ENCODE results near the gene NFATC3. TPM values are rescaled to one million over a fixed set of nuclear protein-coding genes. Genes with fewer than 3 reads are reported as not detected.

The NFATC3 gene
- total RNA-seq, 2 donors from 2014 or later = 64.2 to 90.1 TPM

- no peak for ATAC-seq
- H3K27ac Mint-ChIP-seq = no peak overlapping the region
Observed at GRCh38 chr16:68235108-68235886, 150.1 kb downstream of the NFATC3 start.

DNA sequence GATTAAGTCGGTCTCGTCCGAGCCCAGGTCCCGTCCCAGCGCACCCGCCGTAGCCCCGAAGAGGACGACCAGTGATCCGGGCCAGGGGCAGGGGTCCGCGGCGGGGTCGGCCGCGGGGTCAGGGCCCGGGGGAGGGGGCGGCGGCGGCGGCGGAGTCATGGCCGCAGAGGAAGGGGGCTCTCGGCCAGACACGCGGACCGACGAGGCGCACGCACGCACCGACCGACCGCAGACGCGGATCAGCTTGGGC lies 150.6 kb downstream of the NFATC3 start, which contains the start of gene ESRP2:
ESRP2 (minus strand) TSS at position 241 of the 250 bp plus-strand sequence; CDS start at position 159, 82 bp downstream.
- peak within 1 kb of the TSS; percentile 30 to 79 for H3K27ac Mint-ChIP-seq
- no peak for DNase-seq (ENCODE audit: low spot score in 2 of 2)
- H3K9me3 Mint-ChIP-seq = no peaks in the 10 kb centered on the region
- ATAC-seq = no peak
- H3K36me3 Mint-ChIP-seq = no peaks in the 10 kb centered on the region

More at GRCh38 chr16:68235108-68235886, 150.1 kb downstream of the NFATC3 start:
- no peak for DNase-seq (ENCODE audit: low spot score in 2 of 2)
- no peaks in the 10 kb centered on the region for H3K9me3 Mint-ChIP-seq
- no peaks in the 10 kb centered on the region for H3K36me3 Mint-ChIP-seq

GRCh38 chr16:68236137-68236825 lies 151.1 kb downstream of the NFATC3 start:
- Mint-ChIP-seq H3K27ac (peak overlapping the region; percentile 30 to 79), H3K36me3 (no peaks in the 10 kb centered on the region), H3K9me3 (no peaks in the 10 kb centered on the region)
- no peak for DNase-seq (ENCODE audit: low spot score in 2 of 2)
- ATAC-seq = peak in 1 of 2 donors; percentile 3

GRCh38 chr16:68236826-68237242 lies 151.7 kb downstream of the NFATC3 start:
- ATAC-seq (peak in 1 of 2 donors; percentile 1), DNase-seq (ENCODE audit: low spot score in 2 of 2) (no peak)
- peak overlapping the region in 1 of 2 donors; percentile 79 for H3K27ac Mint-ChIP-seq
- H3K36me3 Mint-ChIP-seq = no peaks in the 10 kb centered on the region
- no peaks in the 10 kb centered on the region for H3K9me3 Mint-ChIP-seq

DNA sequence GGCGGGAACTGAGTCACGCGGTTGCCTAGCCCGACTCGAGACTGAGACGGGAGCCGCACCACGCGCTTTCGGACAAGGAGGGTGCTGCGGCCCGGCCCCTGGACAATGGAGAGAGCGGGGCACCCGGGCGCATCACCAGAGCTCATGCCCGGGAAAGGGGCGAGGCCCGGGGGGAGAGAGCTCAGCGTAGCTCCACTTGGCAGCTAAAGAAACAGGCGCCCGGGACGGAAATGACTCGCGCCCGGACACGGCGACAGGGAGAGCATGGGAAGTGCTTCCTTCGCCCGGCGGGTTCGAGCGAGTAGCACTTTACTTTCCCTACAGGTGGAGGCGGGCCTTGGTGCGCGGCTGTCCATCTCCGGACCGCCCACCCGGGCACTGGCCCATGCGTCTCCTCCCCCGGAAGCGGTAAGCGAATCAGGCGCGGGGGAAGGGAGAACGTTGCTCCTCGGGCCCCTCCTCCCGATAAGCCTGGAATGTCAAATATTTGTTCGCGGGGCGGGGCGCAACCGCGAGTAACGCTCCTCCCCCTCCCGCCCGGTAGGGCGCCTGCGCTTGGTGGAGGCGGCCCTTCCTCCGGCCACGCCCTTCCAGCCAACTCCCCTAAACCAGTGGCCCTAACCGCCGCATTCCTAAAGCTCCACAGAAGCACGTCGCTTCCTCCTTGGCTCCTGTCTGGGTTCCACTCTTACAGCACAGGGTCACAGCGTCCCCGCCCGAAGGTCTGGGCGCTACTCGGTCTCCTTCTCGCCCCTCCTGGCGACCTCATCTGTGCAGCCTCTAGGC lies 152.3 kb downstream of the NFATC3 start:
- ATAC-seq = peak; percentile 80 to 81
- peak overlapping the region; percentile 79 to 88 for H3K27ac Mint-ChIP-seq
- H3K9me3 Mint-ChIP-seq = no peaks in the 10 kb centered on the region
- no peaks in the 10 kb centered on the region for H3K36me3 Mint-ChIP-seq
- peak; percentile 92 to 96 for DNase-seq (ENCODE audit: low spot score in 2 of 2)

- Mint-ChIP-seq H3K27ac (peak overlapping the region; percentile 79 to 88), H3K9me3 (no peaks in the 10 kb centered on the region), H3K36me3 (no peaks in the 10 kb centered on the region)
- ATAC-seq = peak in 1 of 2 donors; percentile 29
- no peak for DNase-seq (ENCODE audit: low spot score in 2 of 2)
Observed at GRCh38 chr16:68238029-68238345, 152.8 kb downstream of the NFATC3 start.

DNA sequence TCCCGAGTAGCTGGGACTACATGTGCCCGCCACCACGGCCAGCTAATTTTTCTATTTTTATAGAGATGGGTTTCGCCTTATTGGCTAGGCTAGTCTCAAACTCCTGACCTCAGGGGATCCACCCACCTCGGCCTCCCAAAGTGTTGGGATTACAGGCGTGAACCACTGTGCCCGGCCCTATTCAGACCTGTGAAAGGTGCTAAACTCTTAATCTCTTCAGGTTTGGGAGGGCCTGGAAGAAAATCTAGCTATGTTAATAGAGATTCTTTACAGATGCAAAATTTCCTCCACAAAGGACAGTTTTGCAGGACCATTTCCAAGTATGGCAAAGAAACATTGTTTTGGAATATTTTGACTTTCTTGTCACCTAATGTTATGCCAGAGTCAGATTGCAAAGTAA lies 156.9 kb downstream of the NFATC3 start:
- no peak for ATAC-seq
- no peak for DNase-seq (ENCODE audit: low spot score in 2 of 2)
- Mint-ChIP-seq H3K9me3 (no peaks in the 10 kb centered on the region), H3K36me3 (peaks cover 5% of the 10 kb centered on the region in 2 donors), H3K27ac (no peak overlapping the region)

DNA sequence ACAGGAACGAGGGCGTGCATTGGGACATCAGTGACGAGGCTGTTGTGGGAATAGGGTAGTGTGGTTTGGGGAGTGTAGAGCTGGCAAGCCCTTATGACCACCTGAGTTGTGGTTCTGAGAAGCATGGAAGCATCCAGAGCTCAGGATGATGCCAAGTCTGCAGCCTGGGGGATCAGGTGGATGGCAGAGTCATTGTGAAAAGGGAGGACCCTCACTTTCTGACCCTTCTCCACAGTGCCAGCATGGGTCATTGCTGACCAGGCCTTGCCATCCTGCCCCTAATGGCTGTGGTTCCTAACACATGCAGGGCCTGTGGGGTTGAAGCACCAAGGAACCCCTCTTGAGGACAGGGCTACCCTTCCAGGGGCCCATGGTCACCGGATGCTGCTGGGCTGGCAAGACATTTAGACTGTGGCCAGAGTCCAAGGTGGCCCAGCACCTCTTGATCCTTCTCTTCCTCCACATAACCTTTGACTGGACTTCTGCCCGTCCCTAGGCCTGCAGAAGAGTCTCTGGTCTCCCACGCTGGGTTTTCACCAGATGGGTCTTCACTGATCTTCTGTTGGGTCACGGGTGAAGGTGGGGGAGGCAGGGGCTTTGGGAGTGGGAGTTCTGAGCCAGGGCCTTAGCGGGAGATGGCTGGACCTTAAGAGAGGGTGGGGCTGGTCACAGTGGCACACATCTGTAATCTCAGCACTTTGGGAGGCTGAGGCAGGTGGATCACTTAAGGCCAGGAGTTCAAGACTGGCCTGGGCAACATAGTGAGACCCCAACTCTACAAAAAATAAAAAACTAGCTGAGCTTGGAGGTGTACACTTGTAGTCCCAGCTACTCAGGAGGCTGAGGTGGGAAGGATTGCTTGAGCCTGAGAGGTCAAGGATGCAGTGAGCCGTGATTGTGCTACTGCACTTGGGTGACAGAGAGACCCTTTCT lies 158.0 kb downstream of the NFATC3 start:
- peaks cover 5% of the 10 kb centered on the region in 2 donors for H3K36me3 Mint-ChIP-seq
- no peaks in the 10 kb centered on the region for H3K9me3 Mint-ChIP-seq
- no peak for ATAC-seq
- no peak overlapping the region for H3K27ac Mint-ChIP-seq
- DNase-seq (ENCODE audit: low spot score in 2 of 2) = no peak

DNA sequence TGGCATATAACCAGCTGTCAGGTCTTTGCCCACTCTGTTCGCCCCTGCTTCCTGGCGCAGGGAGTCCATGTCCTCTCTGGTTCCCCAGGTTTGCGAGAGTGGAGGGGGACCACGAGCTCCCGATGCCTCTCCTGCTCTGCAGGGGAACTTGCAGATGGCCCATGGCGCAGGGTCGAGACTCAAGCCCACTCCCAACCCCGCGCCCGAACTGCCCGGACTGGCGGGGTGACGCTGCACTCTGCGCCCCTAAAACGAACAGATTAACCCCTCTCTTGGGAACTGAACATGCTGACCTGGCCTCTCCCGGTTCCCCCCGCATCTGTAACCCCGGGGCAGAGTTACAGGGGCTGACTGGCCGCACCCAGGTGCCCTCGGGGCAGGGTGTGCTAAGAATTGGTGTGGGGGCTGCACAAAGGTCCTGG lies 159.3 kb downstream of the NFATC3 start:
- H3K27ac Mint-ChIP-seq = peak overlapping the region; percentile 77 to 96
- ATAC-seq (no peak), DNase-seq (ENCODE audit: low spot score in 2 of 2) (no peak)
- no peaks in the 10 kb centered on the region for H3K9me3 Mint-ChIP-seq
- H3K36me3 Mint-ChIP-seq = peaks cover 5% of the 10 kb centered on the region in 2 donors

- ATAC-seq = peak; percentile 95
- Mint-ChIP-seq H3K36me3 (peaks cover 5% of the 10 kb centered on the region in 2 donors), H3K9me3 (no peaks in the 10 kb centered on the region), H3K27ac (peak within 1 kb of the TSS; percentile 77 to 96)
- DNase-seq (ENCODE audit: low spot score in 2 of 2) = peak; percentile 92 to 95
Observed at GRCh38 chr16:68244903-68245853, 160.0 kb downstream of the NFATC3 start, which contains the start of gene PLA2G15. Gene PLA2G15 (plus strand): TSS chr16:68245373. CDS start chr16:68245427, 54 bp downstream.

DNA sequence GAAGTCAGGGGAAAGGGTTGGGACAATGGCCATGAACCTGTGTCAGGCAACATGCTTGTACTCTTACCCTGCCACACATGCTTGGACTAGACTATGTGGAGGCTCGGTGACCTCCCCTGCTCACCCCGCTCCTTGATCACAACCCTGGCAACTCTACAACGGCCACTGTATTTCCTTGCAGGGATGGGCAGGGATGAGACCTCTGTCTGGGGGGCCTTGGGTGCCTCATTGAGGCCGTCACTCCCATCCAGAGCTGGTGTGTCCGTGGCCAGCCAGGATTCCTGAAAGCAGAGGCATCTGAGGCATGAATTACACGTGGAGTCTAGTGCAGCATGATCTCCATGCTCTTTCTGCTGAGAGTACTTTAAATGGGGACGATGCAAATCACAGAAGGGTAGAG lies 161.0 kb downstream of the NFATC3 start:
- H3K27ac Mint-ChIP-seq = peak overlapping the region in 1 of 2 donors; percentile 77
- H3K36me3 Mint-ChIP-seq = peaks cover 5 to 8% of the 10 kb centered on the region in 2 donors

GRCh38 chr16:68246666-68247065 lies 161.5 kb downstream of the NFATC3 start:
- ATAC-seq (no peak), DNase-seq (ENCODE audit: low spot score in 2 of 2) (no peak)
- Mint-ChIP-seq H3K9me3 (no peaks in the 10 kb centered on the region), H3K36me3 (peaks cover 5 to 8% of the 10 kb centered on the region in 2 donors), H3K27ac (peak overlapping the region in 1 of 2 donors; percentile 77)

More for the DNA sequence above, 161.0 kb downstream of the NFATC3 start:
- ATAC-seq (no peak), DNase-seq (ENCODE audit: low spot score in 2 of 2) (no peak)
- H3K9me3 Mint-ChIP-seq = no peaks in the 10 kb centered on the region

GRCh38 chr16:68247400-68247799 lies 162.2 kb downstream of the NFATC3 start:
- no peak for ATAC-seq

DNA sequence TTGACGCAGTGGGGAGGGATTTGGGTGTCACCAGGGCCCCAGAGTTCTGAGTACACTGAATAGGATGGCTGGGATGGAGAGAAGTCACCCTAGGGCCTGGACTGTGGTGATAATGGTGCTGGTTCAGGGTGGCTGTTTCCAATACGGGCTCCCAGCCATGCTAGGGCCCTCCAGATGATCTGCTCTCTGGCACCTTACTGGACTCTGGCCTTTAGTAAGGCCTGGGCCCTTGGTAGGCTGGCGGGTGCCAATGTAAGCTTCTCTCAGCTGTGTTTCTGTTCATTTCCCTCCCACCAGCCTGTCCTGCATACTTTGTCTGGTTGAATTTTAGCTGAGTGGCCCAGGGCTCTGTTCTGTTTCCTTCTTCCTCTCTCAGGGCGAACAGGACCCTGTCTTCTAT lies 162.8 kb downstream of the NFATC3 start:
- no peaks in the 10 kb centered on the region for H3K9me3 Mint-ChIP-seq
- no peak overlapping the region for H3K27ac Mint-ChIP-seq
- DNase-seq (ENCODE audit: low spot score in 2 of 2) = no peak
- H3K36me3 Mint-ChIP-seq = peaks cover 5 to 8% of the 10 kb centered on the region in 2 donors
- no peak for ATAC-seq

More at GRCh38 chr16:68247400-68247799, 162.2 kb downstream of the NFATC3 start:
- H3K27ac Mint-ChIP-seq = no peak overlapping the region
- peaks cover 5 to 8% of the 10 kb centered on the region in 2 donors for H3K36me3 Mint-ChIP-seq
- H3K9me3 Mint-ChIP-seq = no peaks in the 10 kb centered on the region
- DNase-seq (ENCODE audit: low spot score in 2 of 2) = no peak

DNA sequence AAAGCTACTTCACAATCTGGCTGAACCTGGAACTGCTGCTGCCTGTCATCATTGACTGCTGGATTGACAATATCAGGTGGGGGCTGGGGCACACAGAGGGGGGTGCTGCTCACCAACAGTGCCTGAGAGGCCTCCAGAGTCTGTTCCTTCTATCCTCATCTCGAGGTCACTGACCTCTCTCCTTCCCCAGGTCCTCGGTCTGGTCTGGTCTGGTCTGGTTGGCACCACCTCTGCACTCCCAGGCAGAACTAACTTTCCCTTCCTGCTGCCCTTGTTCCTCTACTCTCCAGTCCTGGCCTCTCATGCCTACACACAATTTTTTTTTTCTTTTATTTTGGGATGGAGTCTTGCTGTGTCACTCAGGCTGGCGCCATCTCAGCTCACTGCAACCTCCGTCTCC lies 164.2 kb downstream of the NFATC3 start:
- ATAC-seq = no peak
- peak overlapping the region in 1 of 2 donors; percentile 62 for H3K27ac Mint-ChIP-seq
- H3K9me3 Mint-ChIP-seq = no peaks in the 10 kb centered on the region
- peaks cover 5 to 8% of the 10 kb centered on the region in 2 donors for H3K36me3 Mint-ChIP-seq
- DNase-seq (ENCODE audit: low spot score in 2 of 2) = no peak

All from activated naive CD4-positive, alpha-beta T cell treated with anti-CD3 and anti-CD28 coated beads, Interleukin-2, amount 50 U/mL, for 72 hours (primary cell).